GM18498 (cell line): ENCODE measurements around the gene SDHA.

Experiments
- ATAC-seq: cut with Tn5 transposase; IDR thresholded peaks from one replicate; pipeline ENCODE4 v1.9.1; 2021; ENCODE audit warnings: mild to moderate bottlenecking, moderate library complexity; ENCODE audit not compliant: unreplicated experiment

SDHA gene

DNA sequence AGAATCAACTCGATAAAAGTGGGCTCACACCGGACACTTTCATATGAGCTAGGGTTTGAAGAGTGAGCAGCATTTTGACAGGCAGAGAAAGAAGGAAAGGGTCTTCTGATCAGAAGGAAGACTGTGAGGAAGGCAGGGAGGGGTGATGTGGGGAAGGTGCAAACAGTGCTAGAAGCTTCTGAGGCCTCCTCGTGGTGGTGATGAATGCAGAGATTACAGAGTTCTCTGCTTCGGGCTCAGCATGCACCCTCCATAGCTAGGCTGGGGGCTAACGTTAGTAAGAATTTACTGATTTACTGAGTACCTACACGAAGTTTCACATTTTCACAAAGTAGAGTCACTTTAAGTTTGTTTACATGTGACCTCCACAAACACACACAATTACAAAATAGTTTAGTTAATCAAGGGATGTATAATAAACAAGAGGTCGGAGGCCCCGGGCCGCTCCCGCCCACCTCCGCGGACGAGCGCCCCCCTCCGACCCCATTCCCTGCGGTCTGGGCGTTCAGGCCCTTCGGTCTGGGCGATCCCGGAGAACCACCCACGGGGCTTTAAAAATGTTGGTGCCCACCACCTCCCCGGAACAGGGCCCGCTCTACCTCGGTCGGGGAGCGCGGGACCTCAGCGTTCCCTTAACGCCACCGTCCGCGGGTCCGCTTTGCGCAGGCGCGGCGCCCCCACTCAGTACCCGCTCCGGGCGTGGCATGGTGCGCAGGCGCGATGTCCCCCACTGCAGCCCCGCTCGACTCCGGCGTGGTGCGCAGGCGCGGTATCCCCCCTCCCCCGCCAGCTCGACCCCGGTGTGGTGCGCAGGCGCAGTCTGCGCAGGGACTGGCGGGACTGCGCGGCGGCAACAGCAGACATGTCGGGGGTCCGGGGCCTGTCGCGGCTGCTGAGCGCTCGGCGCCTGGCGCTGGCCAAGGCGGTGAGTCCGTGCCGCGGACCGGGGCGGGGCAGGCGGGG is at the start of gene SDHA, which contains the start of gene CCDC127:
TSS of gene SDHA (plus strand) at position 827 of the 963 bp plus-strand sequence. CDS start at position 863, 36 bp downstream.
TSS of gene CCDC127 (minus strand) at position 660 of the 963 bp plus-strand sequence. CDS start 1,304 bp downstream, outside the sequence.
- peak; percentile 74 for ATAC-seq

DNA sequence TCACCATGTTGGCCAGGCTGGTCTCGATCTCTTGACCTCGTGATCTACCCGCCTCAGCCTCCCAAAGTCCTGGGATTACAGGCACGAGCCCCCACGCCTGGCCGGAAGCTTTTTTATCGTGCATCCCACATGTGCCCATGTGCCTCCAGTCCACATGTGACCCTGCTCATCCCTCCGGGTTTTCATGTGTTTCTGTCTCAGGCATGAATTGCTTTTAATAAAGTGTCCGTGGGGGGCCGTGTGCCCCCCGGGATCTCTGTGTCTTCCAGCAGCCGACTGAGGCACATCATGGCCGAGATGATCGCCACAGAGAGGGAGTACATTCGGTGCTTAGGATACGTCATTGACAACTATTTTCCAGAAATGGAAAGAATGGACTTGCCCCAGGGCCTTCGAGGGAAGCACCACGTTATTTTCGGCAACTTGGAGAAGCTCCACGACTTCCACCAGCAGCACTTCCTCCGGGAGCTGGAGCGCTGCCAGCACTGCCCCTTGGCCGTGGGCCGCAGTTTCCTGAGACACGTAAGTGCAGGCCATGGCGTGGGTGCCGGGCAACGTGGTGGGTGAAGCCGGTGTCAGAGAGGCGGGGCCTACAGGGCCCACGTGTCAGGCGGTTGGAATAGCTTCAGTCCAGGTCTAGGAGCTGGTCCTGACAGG is 48.9 kb upstream of the SDHA start:
- ATAC-seq, result no peak

DNA sequence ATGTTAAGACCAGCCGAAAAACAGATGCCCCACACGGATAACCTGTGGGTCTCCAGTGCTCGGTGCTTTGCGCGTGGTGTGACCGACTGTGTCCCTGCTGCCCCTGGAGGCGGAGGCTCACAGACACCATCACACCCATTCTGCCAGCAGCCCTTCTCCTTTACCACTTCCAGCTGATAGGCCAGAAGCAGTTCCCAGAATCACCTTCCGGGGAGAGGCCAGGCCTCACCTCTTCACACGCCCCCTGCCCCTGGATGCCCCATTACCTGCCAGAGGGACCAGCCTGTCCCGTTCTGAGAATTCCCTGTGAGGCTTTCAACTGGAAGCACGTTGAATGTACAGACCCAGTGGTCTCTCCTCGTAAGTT is 48.4 kb upstream of the SDHA start:
- no peak for ATAC-seq

DNA sequence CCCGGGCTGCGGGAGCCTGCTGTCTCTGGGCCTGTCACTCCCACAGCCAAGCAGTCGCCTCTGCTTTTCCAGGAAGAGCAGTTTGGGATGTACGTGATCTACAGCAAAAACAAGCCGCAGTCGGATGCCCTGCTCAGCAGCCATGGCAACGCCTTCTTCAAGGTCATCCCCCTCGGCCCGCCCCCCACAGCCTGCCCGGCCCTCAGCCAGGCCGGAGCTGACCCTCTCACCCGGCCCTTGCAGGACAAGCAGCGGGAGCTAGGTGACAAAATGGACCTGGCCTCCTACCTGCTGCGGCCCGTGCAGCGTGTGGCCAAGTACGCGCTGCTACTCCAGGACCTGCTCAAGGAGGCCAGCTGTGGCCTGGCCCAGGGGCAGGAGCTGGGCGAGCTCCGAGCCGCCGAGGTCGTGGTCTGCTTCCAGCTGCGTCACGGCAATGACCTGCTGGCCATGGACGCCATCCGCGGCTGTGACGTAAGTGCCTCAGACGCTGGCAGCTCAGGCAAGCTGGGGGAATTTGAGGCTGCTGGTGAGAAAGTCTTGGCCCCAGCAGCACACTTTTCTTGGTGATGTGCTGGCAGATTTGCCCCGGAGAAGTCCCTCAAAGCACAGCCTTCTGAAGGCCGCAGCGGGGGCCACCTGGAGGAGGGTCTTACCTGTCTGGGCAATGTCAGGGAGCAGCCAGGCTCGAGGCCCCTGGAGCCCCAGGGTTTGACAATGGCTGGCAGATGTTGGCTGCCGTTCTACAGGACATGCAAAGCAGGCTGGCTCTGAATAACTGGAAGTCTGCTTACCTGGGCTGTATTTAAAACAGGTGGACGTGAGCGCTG is 46.9 kb upstream of the SDHA start:
- ATAC-seq, result no peak

DNA sequence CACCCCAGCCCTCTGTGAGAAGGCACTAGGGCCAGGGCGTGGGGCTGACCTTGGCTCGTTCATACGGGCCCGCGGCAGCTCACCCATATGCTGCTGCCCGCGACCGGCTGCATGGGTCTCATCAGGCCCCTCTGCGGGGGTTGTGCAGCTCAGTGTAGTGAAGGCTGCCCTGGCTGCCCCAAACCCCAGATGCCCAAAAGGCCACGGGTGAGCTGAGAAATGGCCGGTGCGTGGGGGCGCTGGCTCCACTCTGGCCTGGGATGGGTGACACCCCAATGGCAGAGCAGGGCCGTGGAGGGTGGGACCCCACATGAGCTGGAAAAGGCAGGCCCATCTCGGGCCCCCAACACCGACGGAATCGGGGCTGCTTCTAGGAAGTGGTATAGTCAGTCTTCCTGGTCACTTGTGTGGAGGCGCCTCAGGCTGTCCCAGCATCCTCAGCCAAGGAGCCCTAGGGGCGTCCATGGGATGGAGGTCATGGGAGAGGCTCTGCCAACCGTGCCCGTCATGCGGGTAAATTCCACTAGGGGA is 46.3 kb upstream of the SDHA start:
- ATAC-seq, result no peak

DNA sequence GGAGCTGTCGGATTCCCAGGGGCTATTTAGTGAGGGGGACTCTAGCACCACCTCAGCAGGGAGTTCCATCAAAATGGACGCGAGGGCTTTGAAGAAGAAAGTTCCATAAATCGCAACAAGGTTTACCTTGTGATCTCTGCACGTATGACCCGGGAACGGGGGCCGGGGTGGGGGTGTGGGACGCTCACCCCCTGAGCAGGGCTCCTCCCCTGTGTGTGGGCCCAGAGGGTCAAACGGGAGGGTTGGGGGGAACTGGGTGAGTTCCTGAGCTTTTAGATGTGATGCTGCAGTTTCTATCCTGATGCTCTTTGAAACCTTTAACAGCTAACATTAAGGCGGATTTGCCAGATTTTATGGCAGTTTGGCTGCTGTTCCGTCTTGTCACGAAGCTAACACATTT is 45.7 kb upstream of the SDHA start:
- ATAC-seq, result no peak

DNA sequence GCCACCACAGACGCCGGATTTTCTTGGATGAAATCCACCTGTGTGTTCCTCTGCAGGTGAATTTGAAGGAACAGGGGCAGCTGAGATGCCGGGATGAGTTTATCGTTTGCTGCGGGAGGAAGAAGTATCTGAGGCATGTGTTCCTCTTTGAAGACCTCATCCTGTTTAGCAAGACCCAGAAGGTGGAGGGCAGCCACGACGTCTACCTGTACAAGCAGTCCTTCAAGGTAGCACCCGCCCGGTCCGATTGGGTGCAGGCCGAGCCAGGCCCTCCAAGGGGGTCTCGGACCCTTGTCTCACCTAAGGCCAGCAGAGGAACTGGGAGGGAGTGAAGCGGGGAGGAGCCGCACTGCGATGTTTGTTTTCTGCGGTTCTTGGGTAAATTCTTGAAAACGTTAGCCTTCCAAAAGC is 45.3 kb upstream of the SDHA start:
- ATAC-seq, result no peak

DNA sequence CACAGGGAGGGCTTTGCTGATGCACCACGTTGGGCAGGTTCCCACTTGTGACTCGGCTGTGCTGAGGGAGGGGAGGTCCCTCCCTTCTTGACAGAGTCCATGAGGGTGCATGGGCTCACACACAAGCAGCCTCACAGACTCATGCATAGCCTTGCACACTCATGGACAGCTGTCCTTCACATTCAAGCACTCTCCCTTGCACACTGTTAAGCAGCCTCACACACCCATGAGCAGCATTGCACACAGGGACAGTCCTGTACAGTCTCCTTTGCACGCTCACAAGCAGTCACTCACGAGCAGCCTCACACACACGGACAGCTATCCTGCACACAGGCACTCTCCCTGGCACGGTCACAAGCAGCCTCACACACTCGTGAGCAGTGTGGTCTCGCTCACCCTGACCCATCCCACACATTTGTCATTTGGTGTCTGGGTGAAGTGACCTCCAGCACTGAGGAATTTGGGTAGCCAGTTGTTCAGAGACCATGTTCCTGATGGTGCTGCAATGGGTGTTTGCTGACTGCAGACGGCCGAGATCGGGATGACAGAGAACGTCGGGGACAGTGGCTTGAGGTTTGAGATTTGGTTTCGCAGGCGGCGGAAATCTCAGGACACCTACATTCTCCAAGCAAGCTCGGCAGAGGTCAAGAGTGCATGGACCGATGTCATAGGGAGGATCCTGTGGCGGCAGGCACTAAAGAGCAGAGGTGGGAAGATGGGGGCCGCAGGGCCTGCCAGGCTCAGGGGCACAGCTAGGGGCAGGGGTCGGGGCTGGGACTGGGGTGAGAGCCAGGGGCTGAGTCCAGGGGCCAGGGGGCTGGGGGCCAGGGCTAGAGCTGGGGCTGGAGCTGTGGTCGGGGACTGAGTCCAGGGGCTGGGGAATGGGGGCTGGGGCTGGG is 44.5 kb upstream of the SDHA start:
- no peak for ATAC-seq

DNA sequence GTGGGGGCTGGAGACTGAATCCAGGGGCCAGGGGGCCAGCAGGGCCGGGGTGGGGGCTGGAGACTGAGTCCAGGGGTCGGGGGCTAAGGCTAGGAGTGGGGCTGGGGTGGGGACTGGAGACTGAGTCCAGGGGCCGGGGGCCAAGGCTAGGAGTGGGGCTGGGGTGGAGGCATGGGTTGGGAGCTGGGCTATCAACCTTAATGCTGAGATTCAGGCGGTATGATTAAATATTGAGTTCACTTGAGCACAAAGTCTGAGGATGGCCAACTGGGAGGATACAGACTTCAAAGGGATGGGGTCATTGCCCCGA is 43.9 kb upstream of the SDHA start:
- no peak for ATAC-seq

DNA sequence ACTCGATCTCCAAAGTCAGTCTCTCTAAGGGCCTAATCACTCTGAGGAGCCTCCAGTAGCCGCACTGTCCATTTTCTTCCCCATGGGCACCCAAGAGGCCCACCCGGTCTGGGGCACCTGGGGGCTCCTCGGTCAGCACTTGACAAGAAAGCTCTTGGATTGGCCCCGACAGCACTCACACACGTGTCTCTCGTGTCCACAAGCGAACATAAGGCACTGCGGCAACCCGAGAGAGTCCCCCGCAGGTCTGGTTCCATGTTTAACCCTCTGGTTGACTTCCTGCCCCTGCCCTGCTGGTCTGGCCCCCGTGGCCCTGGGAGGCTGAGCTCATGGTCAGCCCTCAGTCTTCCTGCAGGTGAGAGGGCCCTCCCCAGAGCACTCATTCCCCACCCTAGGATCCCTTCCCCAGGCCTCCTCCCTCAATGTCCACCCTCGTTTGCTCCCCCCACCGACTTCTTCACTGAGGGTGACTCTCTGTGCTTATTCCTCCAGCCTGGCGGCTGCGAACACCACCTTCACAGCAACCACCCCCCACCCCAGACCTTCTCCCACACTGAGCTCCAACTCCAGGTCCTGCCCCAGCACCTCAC is 43.1 kb upstream of the SDHA start:
- ATAC-seq, result no peak

DNA sequence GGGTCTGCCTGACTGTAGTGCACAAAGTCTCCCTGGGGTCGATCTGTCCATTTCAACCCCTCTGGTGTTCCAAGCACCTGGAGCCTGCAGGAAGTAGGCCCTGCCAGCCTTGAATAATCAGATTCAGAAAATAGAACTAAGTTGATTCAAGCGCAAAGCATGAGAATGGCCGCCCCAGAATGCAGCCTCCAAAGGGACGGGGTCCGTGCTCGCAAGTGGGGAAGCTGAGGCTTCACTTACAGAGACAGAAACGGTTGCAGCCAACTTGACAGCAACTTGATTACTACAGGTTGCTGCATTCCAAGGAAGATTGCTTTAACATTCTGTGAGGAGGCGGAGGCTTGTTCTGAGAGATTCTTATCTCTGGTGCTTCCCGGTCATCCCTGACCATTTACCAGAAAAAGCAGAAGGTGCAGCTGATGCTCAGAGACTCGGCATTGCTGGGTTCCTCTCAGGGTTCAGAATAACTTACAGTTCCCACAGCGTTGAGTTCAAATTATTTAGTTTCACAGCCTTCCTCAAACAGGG is 41.8 kb upstream of the SDHA start:
- ATAC-seq, result no peak

DNA sequence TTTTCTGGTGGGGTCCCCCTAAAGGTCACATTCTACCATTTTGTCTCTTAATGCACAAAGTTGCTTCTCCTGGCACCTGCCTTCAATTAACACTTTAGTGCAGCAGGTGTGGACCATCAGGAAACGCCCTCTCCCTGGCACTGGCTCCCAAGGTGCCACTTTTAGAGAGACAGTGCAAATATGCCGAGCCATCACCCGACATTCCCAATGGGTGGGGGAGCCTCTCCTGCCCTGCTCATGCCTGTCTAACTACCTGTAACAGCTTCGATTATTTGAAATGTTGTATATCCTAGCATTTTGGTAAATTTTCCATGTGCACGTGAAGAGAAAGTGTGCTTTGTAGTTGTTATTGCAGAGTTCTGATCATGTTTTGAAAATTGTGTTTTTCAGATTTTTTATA is 40.0 kb upstream of the SDHA start:
- ATAC-seq, result no peak

DNA sequence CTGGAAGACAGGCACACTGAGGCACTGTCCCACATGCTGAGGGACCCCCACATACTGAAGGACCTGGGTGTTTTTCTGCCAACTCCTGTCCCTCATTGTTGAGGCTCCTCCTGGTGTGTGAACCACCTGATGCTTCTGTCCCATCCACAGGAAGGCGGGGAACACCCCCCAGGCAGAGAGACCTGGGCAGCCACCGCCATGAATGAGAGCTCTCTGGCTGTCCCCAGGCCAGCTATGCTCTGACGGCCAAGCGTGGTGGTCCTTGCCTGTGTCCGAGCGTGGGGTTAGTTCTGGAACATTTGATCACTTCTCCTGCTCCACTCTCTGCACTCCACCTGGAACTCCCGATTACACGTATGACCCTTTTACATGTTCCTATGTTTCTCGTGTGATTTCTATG is 38.7 kb upstream of the SDHA start:
- no peak for ATAC-seq

DNA sequence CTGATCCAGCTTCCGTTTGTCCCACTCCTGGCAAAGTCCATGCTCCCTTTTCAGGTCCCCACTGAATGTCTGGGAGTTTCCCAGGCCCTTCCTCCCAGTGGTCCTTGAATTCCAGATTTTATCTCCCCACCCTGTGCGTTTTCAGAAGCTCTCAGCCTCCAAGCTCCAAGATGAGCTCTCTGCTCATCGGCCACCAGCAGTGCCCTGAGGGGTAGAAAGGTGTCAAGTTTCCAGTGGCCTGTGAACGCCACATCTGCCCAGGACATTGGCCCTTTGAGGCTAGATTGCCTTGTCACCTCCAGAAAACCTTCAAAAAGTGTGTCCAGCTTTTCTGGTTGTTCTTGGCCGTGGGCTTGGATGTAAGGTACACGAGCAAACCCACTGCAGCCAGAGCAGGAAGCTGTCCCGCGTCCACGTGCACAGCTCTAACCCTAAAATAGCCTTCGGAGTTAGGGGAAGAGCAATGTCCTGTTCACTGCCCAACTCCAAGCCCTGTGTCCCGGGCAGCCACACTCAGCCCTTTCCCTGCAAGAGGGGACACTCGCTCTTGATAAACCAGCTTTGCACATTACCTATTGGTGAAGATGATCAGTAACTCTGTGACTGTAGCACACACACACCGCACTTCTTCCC is 37.7 kb upstream of the SDHA start:
- no peak for ATAC-seq

DNA sequence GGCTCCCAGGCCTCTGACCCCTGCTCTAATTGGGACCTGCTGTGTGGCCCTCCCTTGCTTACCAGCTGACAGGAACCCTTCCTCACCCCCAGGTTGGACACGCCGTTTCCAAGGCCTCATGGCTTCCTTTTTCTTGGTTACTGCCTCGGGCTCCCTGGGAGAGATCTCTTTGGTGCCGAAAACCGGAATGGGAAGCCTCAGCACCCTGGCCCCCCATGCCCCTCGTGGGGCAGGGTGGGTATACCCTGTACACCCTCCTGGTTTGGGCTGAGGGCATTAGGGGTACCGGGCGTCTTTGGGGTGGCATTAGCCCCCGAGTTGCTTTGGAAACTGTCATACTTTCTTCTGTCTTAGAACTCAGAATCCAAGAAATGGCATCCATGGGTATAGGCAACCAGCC is 37.0 kb upstream of the SDHA start:
- no peak for ATAC-seq

DNA sequence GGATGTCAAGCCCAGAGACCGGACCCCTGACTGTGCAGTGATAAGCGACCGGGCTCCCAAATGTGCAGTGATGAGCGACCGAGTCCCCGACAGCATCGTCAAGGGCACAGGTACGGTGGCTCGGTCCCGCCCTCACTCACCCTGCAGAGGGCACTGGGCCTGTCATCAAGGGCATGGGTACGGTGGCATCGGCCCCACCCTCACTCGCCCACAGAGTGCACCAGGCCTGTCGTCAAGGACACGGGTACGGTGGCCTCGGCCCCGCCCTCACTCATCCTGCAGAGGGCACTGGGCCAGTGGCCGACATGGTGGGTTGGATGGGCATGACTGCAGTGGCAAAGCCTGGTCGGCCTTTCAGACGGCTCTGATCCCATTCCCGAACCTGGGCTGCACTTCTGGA is 36.6 kb upstream of the SDHA start:
- no peak for ATAC-seq

DNA sequence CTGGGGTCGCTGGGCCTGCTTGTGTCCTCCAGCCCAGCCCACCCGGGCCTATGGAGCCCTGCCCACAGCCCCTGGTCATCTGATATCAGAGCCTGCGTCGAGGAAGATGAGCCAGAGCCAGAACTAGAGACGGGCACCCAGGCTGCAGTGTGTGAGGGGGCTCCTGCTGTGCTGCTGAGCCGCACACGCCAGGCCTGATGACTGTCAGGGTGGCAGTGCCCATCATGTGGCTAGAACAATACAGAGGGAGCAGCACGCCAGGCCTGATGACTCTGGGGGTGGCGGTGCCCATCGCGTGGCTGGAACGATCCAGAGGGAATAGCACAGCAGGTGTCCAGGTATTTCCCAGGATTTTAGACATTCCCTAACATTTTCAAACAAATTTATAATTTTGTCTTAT is 36.0 kb upstream of the SDHA start:
- ATAC-seq, result no peak

DNA sequence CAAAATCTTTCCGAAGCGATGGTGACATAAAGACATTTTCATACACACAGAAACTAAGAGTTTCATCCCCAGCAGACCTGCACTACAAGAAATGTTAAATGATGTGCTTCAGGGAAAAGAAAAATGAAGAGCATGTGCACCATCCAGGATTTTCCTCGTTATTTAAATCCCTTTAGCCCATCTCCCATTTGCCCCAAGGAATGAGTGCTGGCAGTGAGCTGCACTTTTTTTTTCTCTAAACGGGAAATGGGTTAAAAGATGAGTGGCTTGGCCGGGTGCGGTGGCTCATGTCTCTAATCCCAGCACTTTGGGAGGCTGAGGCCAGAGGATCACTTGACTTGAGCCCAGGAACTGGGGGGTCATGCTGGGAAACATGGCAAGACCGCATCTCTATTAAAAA is 33.6 kb upstream of the SDHA start:
- no peak for ATAC-seq
